ENCODE measurements around the gene PSKH1.

Gene PSKH1

DNA sequence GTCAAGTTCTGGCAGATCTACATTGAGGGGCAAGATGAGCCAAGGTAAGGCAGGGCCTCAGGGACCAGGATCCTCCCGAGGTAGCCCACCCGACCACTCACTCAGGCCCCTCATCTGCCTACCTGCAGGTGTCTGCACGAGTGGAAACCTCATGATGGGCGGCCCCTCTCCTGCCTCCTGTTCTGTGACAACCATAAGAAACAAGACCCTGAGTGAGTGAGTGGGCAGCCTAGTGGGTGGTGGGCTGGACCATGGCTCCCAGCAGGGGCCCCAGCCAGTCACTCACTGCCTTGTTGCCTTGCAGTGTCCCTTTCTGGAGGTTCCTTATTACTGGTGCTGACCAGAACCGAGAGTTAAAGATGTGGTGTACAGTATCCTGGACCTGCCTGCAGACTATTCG lies 14.8 kb upstream of the PSKH1 start:
- no peak for DNase-seq
- peaks cover 28% of the 10 kb centered on the region for H3K4me1 ChIP-seq (ENCODE audit: control insufficient read depth, insufficient read depth, low read length, poor library complexity, severe bottlenecking)
- H3K36me3 ChIP-seq (ENCODE audit: control insufficient read depth, insufficient read depth, low read length) = peaks cover 74% of the 10 kb centered on the region
- no peaks in the 10 kb centered on the region for H3K9me3 ChIP-seq (ENCODE audit: control insufficient read depth, low read length)
- no peaks in the 10 kb centered on the region for H3K27me3 ChIP-seq (replicated peaks; ENCODE audit: control insufficient read depth, insufficient read depth, low read length, poor library complexity, severe bottlenecking)
- no peak overlapping the region for H3K4me3 ChIP-seq (ENCODE audit: insufficient read depth, low read depth, low read length, poor library complexity, severe bottlenecking)
- H3K27ac ChIP-seq (ENCODE audit: insufficient read depth, low read length, poor library complexity, severe bottlenecking) = no peak overlapping the region

- DNase-seq = no peak
- H3K36me3 ChIP-seq (ENCODE audit: control insufficient read depth, insufficient read depth, low read length) = peaks cover 80% of the 10 kb centered on the region
- H3K4me3 ChIP-seq (ENCODE audit: insufficient read depth, low read depth, low read length, poor library complexity, severe bottlenecking) = no peak overlapping the region
- H3K9me3 ChIP-seq (ENCODE audit: control insufficient read depth, low read length) = no peaks in the 10 kb centered on the region
- H3K4me1 ChIP-seq (ENCODE audit: control insufficient read depth, insufficient read depth, low read length, poor library complexity, severe bottlenecking) = peaks cover 24% of the 10 kb centered on the region
- H3K27ac ChIP-seq (ENCODE audit: insufficient read depth, low read length, poor library complexity, severe bottlenecking) = no peak overlapping the region
- no peaks in the 10 kb centered on the region for H3K27me3 ChIP-seq (replicated peaks; ENCODE audit: control insufficient read depth, insufficient read depth, low read length, poor library complexity, severe bottlenecking)
These were observed 14.2 kb upstream of the PSKH1 start for GRCh38 chr16:67878846-67879245.

DNA sequence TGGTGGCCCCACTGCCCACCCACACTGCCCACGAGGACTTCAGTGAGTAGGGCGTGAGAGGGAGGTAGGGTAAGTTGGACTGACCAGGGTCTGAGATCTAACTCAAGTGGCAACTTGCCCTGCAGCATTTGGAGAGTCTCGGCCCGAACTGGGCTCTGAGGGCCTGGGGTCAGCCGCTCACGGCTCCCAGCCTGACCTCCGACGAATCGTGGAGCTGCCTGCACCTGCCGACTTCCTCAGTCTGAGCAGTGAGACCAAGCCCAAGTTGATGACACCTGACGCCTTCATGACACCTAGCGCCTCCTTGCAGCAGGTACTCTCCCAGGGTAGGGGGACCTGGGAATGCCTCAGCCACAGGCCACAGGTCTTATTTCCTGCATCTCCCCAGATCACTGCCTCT lies 13.6 kb upstream of the PSKH1 start:
- peaks cover 18% of the 10 kb centered on the region for H3K4me1 ChIP-seq (ENCODE audit: control insufficient read depth, insufficient read depth, low read length, poor library complexity, severe bottlenecking)
- peaks cover 86% of the 10 kb centered on the region for H3K36me3 ChIP-seq (ENCODE audit: control insufficient read depth, insufficient read depth, low read length)
- H3K9me3 ChIP-seq (ENCODE audit: control insufficient read depth, low read length) = no peaks in the 10 kb centered on the region
- no peak overlapping the region for H3K4me3 ChIP-seq (ENCODE audit: insufficient read depth, low read depth, low read length, poor library complexity, severe bottlenecking)
- no peaks in the 10 kb centered on the region for H3K27me3 ChIP-seq (replicated peaks; ENCODE audit: control insufficient read depth, insufficient read depth, low read length, poor library complexity, severe bottlenecking)
- no peak for DNase-seq
- H3K27ac ChIP-seq (ENCODE audit: insufficient read depth, low read length, poor library complexity, severe bottlenecking) = no peak overlapping the region

GRCh38 chr16:67879936-67880335 lies 13.1 kb upstream of the PSKH1 start:
- no peaks in the 10 kb centered on the region for H3K27me3 ChIP-seq (replicated peaks; ENCODE audit: control insufficient read depth, insufficient read depth, low read length, poor library complexity, severe bottlenecking)
- H3K36me3 ChIP-seq (ENCODE audit: control insufficient read depth, insufficient read depth, low read length) = peaks cover 91% of the 10 kb centered on the region
- H3K27ac ChIP-seq (ENCODE audit: insufficient read depth, low read length, poor library complexity, severe bottlenecking) = no peak overlapping the region
- no peak overlapping the region for H3K4me3 ChIP-seq (ENCODE audit: insufficient read depth, low read depth, low read length, poor library complexity, severe bottlenecking)
- H3K9me3 ChIP-seq (ENCODE audit: control insufficient read depth, low read length) = no peaks in the 10 kb centered on the region
- peaks cover 13% of the 10 kb centered on the region for H3K4me1 ChIP-seq (ENCODE audit: control insufficient read depth, insufficient read depth, low read length, poor library complexity, severe bottlenecking)
- DNase-seq = no peak

DNA sequence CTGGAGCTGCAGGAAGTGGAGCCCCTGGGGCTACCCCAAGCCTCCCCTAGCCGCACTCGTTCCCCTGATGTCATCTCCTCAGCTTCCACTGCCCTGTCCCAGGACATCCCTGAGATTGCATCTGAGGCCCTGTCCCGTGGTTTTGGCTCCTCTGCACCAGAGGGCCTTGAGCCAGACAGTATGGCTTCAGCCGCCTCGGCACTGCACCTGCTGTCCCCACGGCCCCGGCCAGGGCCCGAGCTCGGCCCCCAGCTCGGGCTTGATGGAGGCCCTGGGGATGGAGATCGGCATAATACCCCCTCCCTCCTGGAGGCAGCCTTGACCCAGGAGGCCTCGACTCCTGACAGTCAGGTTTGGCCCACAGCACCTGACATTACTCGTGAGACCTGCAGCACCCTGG lies 12.5 kb upstream of the PSKH1 start:
- H3K9me3 ChIP-seq (ENCODE audit: control insufficient read depth, low read length) = no peaks in the 10 kb centered on the region
- no peak overlapping the region for H3K27ac ChIP-seq (ENCODE audit: insufficient read depth, low read length, poor library complexity, severe bottlenecking)
- no peak for DNase-seq
- H3K27me3 ChIP-seq (replicated peaks; ENCODE audit: control insufficient read depth, insufficient read depth, low read length, poor library complexity, severe bottlenecking) = no peaks in the 10 kb centered on the region
- no peak overlapping the region for H3K4me3 ChIP-seq (ENCODE audit: insufficient read depth, low read depth, low read length, poor library complexity, severe bottlenecking)
- H3K4me1 ChIP-seq (ENCODE audit: control insufficient read depth, insufficient read depth, low read length, poor library complexity, severe bottlenecking) = peaks cover 9% of the 10 kb centered on the region
- peaks cover 95% of the 10 kb centered on the region for H3K36me3 ChIP-seq (ENCODE audit: control insufficient read depth, insufficient read depth, low read length)

- DNase-seq = no peak
- Histone ChIP-seq H3K4me3 (ENCODE audit: insufficient read depth, low read depth, low read length, poor library complexity, severe bottlenecking) (no peak overlapping the region), H3K36me3 (ENCODE audit: control insufficient read depth, insufficient read depth, low read length) (peaks cover 89% of the 10 kb centered on the region), H3K9me3 (ENCODE audit: control insufficient read depth, low read length) (no peaks in the 10 kb centered on the region), H3K27me3 (replicated peaks; ENCODE audit: control insufficient read depth, insufficient read depth, low read length, poor library complexity, severe bottlenecking) (no peaks in the 10 kb centered on the region), H3K27ac (ENCODE audit: insufficient read depth, low read length, poor library complexity, severe bottlenecking) (no peak overlapping the region), H3K4me1 (ENCODE audit: control insufficient read depth, insufficient read depth, low read length, poor library complexity, severe bottlenecking) (peaks cover 3% of the 10 kb centered on the region)
These were observed 11.4 kb upstream of the PSKH1 start for GRCh38 chr16:67881621-67882161.

GRCh38 chr16:67882374-67883145 lies 10.5 kb upstream of the PSKH1 start:
- Histone ChIP-seq H3K4me3 (ENCODE audit: insufficient read depth, low read depth, low read length, poor library complexity, severe bottlenecking) (no peak overlapping the region), H3K27ac (ENCODE audit: insufficient read depth, low read length, poor library complexity, severe bottlenecking) (no peak overlapping the region), H3K27me3 (replicated peaks; ENCODE audit: control insufficient read depth, insufficient read depth, low read length, poor library complexity, severe bottlenecking) (no peaks in the 10 kb centered on the region), H3K9me3 (ENCODE audit: control insufficient read depth, low read length) (no peaks in the 10 kb centered on the region), H3K4me1 (ENCODE audit: control insufficient read depth, insufficient read depth, low read length, poor library complexity, severe bottlenecking) (no peaks in the 10 kb centered on the region), H3K36me3 (ENCODE audit: control insufficient read depth, insufficient read depth, low read length) (peaks cover 83% of the 10 kb centered on the region)
- DNase-seq = no peak

DNA sequence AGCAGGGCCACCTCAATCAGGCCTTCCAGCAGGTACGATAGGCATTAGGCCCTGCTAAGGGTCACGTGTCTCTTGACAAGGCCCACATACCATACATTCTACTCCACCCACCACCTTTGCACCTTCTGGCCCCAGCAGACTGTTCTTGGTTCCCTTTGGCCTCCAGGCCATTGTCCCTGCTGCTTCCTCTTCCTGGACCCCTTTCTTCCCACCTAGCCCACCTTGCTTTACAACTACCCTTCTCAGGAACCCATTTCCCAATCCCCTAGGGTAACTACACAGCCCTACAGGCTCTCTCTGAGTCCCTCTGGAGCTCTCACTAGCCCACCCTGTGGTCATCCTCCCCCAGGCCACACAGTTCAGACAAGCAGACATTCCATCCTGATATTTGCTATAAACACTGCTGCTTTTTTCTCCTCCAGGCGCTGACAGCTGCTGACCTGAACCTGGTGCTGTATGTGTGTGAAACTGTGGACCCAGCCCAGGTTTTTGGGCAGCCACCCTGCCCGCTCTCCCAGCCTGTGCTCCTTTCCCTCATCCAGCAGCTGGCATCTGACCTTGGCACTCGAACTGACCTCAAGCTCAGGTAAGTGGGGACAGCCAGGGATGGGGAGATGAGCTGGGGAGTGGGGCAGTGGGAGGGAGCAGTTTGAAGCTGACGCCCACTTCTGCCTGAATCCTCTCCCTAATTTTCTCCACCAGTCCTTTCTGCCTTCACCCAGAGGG lies 9.7 kb upstream of the PSKH1 start:
- DNase-seq = no peak
- Histone ChIP-seq H3K36me3 (ENCODE audit: control insufficient read depth, insufficient read depth, low read length) (peaks cover 75% of the 10 kb centered on the region), H3K27me3 (replicated peaks; ENCODE audit: control insufficient read depth, insufficient read depth, low read length, poor library complexity, severe bottlenecking) (no peaks in the 10 kb centered on the region), H3K4me1 (ENCODE audit: control insufficient read depth, insufficient read depth, low read length, poor library complexity, severe bottlenecking) (no peaks in the 10 kb centered on the region), H3K4me3 (ENCODE audit: insufficient read depth, low read depth, low read length, poor library complexity, severe bottlenecking) (no peak overlapping the region), H3K27ac (ENCODE audit: insufficient read depth, low read length, poor library complexity, severe bottlenecking) (no peak overlapping the region), H3K9me3 (ENCODE audit: control insufficient read depth, low read length) (no peaks in the 10 kb centered on the region)

DNA sequence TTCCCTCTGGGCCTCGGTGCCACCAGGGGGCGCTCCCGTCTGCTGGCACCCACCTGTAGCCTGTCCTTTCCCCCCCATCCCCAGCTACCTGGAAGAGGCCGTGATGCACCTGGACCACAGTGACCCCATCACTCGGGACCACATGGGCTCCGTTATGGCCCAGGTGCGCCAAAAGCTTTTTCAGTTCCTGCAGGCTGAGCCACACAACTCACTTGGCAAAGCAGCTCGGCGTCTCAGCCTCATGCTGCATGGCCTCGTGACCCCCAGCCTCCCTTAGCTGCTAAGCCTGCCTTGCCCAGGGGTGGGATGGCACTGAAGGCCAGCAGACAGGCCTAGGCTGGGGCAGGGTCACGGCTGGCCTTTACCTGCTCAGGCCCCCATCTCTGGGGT lies 9.2 kb upstream of the PSKH1 start:
- peak; percentile 48 to 59 (median 54) for DNase-seq
- H3K27me3 ChIP-seq (replicated peaks; ENCODE audit: control insufficient read depth, insufficient read depth, low read length, poor library complexity, severe bottlenecking) = no peaks in the 10 kb centered on the region
- H3K4me3 ChIP-seq (ENCODE audit: insufficient read depth, low read depth, low read length, poor library complexity, severe bottlenecking) = no peak overlapping the region
- peaks cover 70% of the 10 kb centered on the region for H3K36me3 ChIP-seq (ENCODE audit: control insufficient read depth, insufficient read depth, low read length)
- H3K27ac ChIP-seq (ENCODE audit: insufficient read depth, low read length, poor library complexity, severe bottlenecking) = no peak overlapping the region
- H3K9me3 ChIP-seq (ENCODE audit: control insufficient read depth, low read length) = no peaks in the 10 kb centered on the region
- H3K4me1 ChIP-seq (ENCODE audit: control insufficient read depth, insufficient read depth, low read length, poor library complexity, severe bottlenecking) = no peaks in the 10 kb centered on the region

GRCh38 chr16:67884684-67885083 lies 8.4 kb upstream of the PSKH1 start, which contains the start of gene NRN1L:
TSS of gene NRN1L (plus strand) at chr16:67884885. CDS start at chr16:67884904, 19 bp downstream.
- H3K27ac ChIP-seq (ENCODE audit: insufficient read depth, low read length, poor library complexity, severe bottlenecking) = no peak within 1 kb of the TSS
- no peaks in the 10 kb centered on the region for H3K9me3 ChIP-seq (ENCODE audit: control insufficient read depth, low read length)
- no peak within 1 kb of the TSS for H3K4me3 ChIP-seq (ENCODE audit: insufficient read depth, low read depth, low read length, poor library complexity, severe bottlenecking)
- no peaks in the 10 kb centered on the region for H3K27me3 ChIP-seq (replicated peaks; ENCODE audit: control insufficient read depth, insufficient read depth, low read length, poor library complexity, severe bottlenecking)
- H3K4me1 ChIP-seq (ENCODE audit: control insufficient read depth, insufficient read depth, low read length, poor library complexity, severe bottlenecking) = no peaks in the 10 kb centered on the region
- no peak for DNase-seq
- peaks cover 61% of the 10 kb centered on the region for H3K36me3 ChIP-seq (ENCODE audit: control insufficient read depth, insufficient read depth, low read length)

All from effector memory CD4-positive, alpha-beta T cell (primary cell).